ENCODE measurements around the gene RBFOX2. TPM values are rescaled to one million over a fixed set of nuclear protein-coding genes. Genes with fewer than 3 reads are reported as not detected.

Gene RBFOX2
- total RNA-seq, 1 experiment from 2014 or later, result 91.1 TPM

DNA sequence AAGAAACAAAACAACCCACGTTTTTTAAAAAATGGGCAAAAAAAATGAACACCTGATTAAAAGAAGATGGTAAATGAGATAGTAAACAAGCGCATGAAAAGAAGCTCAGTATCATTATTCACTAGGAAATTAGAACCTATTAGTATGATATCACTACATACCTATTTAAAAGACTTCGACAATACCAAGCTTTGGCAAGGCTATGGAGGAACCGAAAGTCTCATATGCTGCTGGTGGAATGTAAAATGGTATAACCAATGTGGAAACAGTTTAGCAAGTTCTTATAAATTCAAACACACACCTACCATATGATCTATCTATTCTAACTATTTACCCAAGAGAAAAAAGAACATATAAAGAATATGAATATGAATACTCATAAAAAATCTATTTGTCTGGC lies 167.2 kb downstream of the RBFOX2 start:
- H3K36me3 ChIP-seq (ENCODE audit: control insufficient read depth, insufficient read depth, low read length), result no peaks in the 10 kb centered on the region
- ChIA-PET CTCF (no interaction called here), POLR2A (no interaction called here)
- H3K4me3 ChIP-seq (ENCODE audit: low read depth, low read length), result no peak overlapping the region
- intact Hi-C loops (cut with micrococcal nuclease; ENCODE audit: unreplicated experiment), result no loop called here
- no peak for TF ChIP-seq CTCF (IDR thresholded peaks at IDR 0.05; ENCODE audit: insufficient read depth in 1 of 2, low read depth in 1 of 2, low read length in 1 of 2, severe bottlenecking in 1 of 2, unreplicated experiment in 1 of 2)
- Mint-ChIP-seq H3K4me1 (ENCODE audit: low read depth, unreplicated experiment) (peaks cover 27% of the 10 kb centered on the region), H3K27ac (ENCODE audit: unreplicated experiment) (no peak overlapping the region), H3K9me3 (ENCODE audit: unreplicated experiment) (no peaks in the 10 kb centered on the region), H3K36me3 (ENCODE audit: insufficient read depth, unreplicated experiment) (peaks cover 6% of the 10 kb centered on the region), H3K4me3 (ENCODE audit: unreplicated experiment) (no peak overlapping the region), H3K27me3 (ENCODE audit: insufficient read depth, unreplicated experiment) (no peaks in the 10 kb centered on the region)
- BruUV-seq (replicated peaks), result no TSS peak
- H3K4me1 ChIP-seq, result peaks cover 10% of the 10 kb centered on the region
- H3K27me3 ChIP-seq (replicated peaks; ENCODE audit: control insufficient read depth, insufficient read depth, low read length), result no peaks in the 10 kb centered on the region
- no peaks in the 10 kb centered on the region for H3K9me3 ChIP-seq
- no peak for DNase-seq

- H3K36me3 ChIP-seq (ENCODE audit: control insufficient read depth, insufficient read depth, low read length), result no peaks in the 10 kb centered on the region
These were observed 167.8 kb downstream of the RBFOX2 start for GRCh38 chr22:35860837-35861236.

DNA sequence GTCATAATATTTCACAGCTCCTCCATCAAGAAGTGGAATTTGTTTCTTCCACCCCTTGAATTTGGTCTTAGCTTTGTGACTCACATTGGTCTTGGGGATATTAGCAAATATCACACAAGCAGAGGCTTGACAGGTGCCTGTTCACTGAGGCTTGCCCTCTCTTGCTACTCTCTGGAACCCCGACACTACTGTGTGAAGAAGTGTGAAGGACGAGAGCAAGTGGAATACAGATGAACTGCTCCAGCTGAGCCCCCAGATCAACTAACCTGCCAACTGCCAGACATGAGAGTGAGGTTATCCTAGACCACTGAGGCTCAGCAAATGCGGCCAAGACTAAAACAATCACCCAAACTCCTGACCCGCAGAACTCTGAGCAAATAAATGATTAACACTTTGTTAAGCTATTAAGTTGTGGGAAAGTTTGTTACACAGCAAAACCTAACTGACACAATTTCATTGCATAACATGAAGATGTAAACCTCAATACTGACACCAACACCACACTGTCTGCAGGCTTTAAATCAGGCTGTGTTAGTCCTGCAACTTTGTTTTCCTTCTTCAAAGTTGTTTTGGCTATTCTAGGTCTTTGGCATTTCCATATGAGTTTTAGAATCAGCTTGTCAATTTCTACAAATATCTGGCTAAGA lies 168.4 kb downstream of the RBFOX2 start:
- Mint-ChIP-seq H3K36me3 (ENCODE audit: insufficient read depth, unreplicated experiment) (peaks cover 6% of the 10 kb centered on the region), H3K4me1 (ENCODE audit: low read depth, unreplicated experiment) (peaks cover 31% of the 10 kb centered on the region), H3K27me3 (ENCODE audit: insufficient read depth, unreplicated experiment) (no peaks in the 10 kb centered on the region), H3K9me3 (ENCODE audit: unreplicated experiment) (no peaks in the 10 kb centered on the region), H3K27ac (ENCODE audit: unreplicated experiment) (no peak overlapping the region), H3K4me3 (ENCODE audit: unreplicated experiment) (no peak overlapping the region)
- no TSS peak for BruUV-seq (replicated peaks)
- intact Hi-C loops (cut with micrococcal nuclease; ENCODE audit: unreplicated experiment), result no loop called here
- Histone ChIP-seq H3K4me1 (peaks cover 10% of the 10 kb centered on the region), H3K36me3 (ENCODE audit: control insufficient read depth, insufficient read depth, low read length) (no peaks in the 10 kb centered on the region), H3K9me3 (no peaks in the 10 kb centered on the region), H3K4me3 (ENCODE audit: low read depth, low read length) (no peak overlapping the region), H3K27me3 (replicated peaks; ENCODE audit: control insufficient read depth, insufficient read depth, low read length) (no peaks in the 10 kb centered on the region)
- TF ChIP-seq CTCF (IDR thresholded peaks at IDR 0.05; ENCODE audit: insufficient read depth in 1 of 2, low read depth in 1 of 2, low read length in 1 of 2, severe bottlenecking in 1 of 2, unreplicated experiment in 1 of 2), result no peak
- ChIA-PET POLR2A (no interaction called here), CTCF (no interaction called here)
- no peak for DNase-seq

More at GRCh38 chr22:35860837-35861236, 167.8 kb downstream of the RBFOX2 start:
- BruUV-seq (replicated peaks), result no TSS peak
- no peaks in the 10 kb centered on the region for H3K9me3 ChIP-seq
- no peaks in the 10 kb centered on the region for H3K27me3 ChIP-seq (replicated peaks; ENCODE audit: control insufficient read depth, insufficient read depth, low read length)
- no peak overlapping the region for H3K4me3 Mint-ChIP-seq (ENCODE audit: unreplicated experiment)
- H3K9me3 Mint-ChIP-seq (ENCODE audit: unreplicated experiment), result no peaks in the 10 kb centered on the region
- TF ChIP-seq CTCF (IDR thresholded peaks at IDR 0.05; ENCODE audit: insufficient read depth in 1 of 2, low read depth in 1 of 2, low read length in 1 of 2, severe bottlenecking in 1 of 2, unreplicated experiment in 1 of 2), result no peak
- H3K27ac Mint-ChIP-seq (ENCODE audit: unreplicated experiment), result no peak overlapping the region
- no peak for DNase-seq
- intact Hi-C loops (cut with micrococcal nuclease; ENCODE audit: unreplicated experiment), result no loop called here
- peaks cover 6% of the 10 kb centered on the region for H3K36me3 Mint-ChIP-seq (ENCODE audit: insufficient read depth, unreplicated experiment)
- ChIA-PET POLR2A (no interaction called here), CTCF (no interaction called here)
- H3K4me1 Mint-ChIP-seq (ENCODE audit: low read depth, unreplicated experiment), result peaks cover 31% of the 10 kb centered on the region
- H3K27me3 Mint-ChIP-seq (ENCODE audit: insufficient read depth, unreplicated experiment), result no peaks in the 10 kb centered on the region
- H3K4me3 ChIP-seq (ENCODE audit: low read depth, low read length), result no peak overlapping the region
- peaks cover 10% of the 10 kb centered on the region for H3K4me1 ChIP-seq

All from Caco-2 (cell line).